Stimulated activated CD4-positive, alpha-beta T cell treated with anti-CD3 and anti-CD28 coated beads, Interleukin-2, amount 100 ng/mL, for 4 hours (primary cell): ENCODE data around the gene LMNTD2.

ENCODE experiments used
- DNase-seq: peaks from one replicate; pipeline ENCODE4 v3.0.0-alpha.2; 2020; ENCODE audit warnings: low read depth

LMNTD2 gene, protein sequence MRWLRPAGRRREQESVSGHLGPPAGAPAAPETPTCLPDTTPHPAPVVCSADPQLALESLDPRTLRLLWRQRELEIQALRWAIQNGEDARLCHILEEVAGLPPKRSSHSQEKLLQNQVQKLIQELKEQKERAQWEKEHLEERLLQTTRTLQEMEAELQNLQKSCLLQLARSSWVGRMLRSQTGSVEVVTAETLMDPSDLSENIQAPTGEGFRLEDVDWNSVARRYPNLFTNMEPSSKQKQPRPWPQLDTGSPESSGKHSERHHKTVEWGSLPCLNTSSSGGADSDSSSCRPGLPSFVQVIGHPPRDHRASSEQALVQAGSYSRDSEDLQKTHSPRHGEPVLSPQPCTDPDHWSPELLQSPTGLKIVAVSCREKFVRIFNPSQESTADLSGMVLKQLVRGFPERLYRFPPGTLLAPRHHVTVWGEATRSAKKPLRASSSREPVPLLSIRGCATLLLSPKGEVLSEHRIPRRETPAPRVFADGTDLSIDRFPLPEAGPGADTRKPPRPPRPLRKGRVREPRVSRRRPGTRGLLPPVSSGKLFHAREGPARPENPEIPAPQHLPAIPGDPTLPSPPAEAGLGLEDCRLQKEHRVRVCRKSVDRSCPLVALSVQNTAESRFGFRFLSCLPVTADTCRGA

DNA sequence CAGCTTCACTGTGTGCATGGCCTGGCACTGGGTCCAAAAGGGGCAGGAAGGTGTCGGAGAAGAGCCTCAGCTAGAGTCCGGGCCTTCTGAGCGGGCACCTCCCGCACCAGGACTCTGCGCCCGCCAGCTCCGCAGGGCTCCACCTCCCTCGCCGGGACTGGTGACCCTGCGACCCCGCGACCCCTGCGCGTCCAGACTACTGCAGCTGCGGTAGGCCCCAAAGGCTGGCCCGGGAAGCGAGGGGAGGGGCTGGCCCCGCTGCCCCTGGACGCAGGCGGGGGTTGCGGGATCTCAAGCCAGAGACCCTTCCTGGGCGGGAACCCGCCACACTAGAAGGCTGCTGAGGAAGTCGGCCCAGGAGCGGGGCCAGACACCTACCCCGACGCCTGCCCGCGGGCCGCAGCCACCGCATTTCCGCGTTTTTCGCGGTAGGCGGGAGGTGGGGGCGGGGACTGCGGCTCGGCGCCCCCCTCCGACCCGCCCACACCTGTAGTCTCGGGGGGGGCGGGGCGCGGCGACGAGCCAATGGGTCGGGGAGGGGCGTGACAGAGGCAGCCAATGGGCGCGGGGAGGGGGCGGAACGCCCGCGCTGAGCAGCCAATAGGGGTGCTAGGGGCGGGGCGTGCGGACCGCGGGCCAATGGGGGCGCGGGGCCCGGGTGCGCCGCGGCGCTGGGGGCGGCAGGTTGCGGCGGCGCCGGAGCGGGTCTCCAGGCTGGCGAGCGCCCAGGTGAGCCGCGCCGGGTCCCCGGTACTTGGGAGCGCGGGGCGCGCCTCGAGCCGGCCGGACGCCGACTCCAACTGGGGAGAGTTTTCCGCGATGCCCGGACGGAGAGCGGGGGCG, at the start of gene LMNTD2, which contains the start of gene RASSF7:
Gene LMNTD2 (minus strand): TSS at position 434 of the 843 bp plus-strand sequence. CDS start 22 bp downstream, at position 412.
Gene RASSF7 (plus strand): TSS at position 666 of the 843 bp plus-strand sequence. CDS start 799 bp downstream, outside the sequence.
- DNase-seq: peak; percentile 95

- no peak for DNase-seq
Measured at GRCh38 chr11:609341-609811, 48.8 kb upstream of the LMNTD2 start.

GRCh38 chr11:608791-609251, 48.3 kb upstream of the LMNTD2 start:
- no peak for DNase-seq

GRCh38 chr11:607971-608659, 47.6 kb upstream of the LMNTD2 start:
- DNase-seq: no peak

DNA sequence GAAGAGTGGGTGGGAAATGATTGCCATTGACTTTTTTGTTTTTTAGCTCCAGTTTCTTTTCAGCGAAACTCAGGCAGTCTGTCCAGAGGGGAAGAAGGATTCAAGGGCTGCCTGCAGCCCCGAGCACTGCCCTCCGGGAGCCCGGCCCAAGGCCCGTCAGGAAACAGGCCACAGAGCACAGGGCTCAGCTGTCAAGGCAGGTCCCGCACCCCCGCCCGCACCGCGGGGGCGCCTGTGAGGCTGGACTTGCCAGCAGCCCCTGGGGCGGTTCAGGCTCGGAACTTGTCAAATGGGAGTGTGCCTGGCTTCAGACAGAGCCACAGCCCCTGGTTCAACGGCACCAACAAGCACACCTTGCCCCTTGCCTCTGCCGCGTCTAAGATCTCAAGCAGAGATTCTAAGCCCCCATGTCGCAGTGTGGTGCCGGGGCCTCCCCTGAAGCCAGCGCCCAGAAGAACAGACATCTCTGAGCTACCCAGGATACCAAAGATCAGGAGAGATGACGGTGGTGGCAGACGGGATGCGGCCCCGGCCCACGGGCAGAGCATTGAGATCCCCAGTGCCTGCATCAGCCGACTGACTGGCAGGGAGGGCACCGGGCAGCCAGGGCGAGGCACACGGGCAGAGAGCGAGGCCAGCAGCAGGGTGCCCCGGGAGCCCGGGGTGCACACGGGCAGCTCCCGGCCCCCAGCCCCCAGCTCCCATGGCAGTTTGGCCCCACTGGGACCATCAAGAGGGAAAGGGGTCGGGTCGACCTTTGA, 46.7 kb upstream of the LMNTD2 start:
- no peak for DNase-seq

DNA sequence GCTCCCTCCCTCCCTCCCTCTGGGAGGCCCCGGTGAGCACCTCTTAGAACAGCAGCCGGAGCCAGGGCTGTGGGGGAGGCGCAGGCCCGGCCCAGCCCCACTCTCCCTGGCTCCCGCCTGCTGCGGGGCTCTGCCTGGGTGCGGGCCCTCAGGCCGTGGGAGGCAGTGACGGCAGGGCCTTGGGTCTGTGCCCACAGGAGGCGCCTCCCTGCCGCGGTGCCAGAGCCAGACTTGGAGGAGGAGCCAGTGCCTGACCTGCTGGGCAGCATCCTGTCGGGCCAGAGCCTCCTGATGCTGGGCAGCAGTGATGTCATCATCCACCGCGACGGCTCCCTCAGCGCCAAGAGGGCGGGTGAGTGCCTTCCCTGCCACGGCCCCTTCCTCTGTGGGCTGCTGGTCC, 45.7 kb upstream of the LMNTD2 start:
- no peak for DNase-seq

DNA sequence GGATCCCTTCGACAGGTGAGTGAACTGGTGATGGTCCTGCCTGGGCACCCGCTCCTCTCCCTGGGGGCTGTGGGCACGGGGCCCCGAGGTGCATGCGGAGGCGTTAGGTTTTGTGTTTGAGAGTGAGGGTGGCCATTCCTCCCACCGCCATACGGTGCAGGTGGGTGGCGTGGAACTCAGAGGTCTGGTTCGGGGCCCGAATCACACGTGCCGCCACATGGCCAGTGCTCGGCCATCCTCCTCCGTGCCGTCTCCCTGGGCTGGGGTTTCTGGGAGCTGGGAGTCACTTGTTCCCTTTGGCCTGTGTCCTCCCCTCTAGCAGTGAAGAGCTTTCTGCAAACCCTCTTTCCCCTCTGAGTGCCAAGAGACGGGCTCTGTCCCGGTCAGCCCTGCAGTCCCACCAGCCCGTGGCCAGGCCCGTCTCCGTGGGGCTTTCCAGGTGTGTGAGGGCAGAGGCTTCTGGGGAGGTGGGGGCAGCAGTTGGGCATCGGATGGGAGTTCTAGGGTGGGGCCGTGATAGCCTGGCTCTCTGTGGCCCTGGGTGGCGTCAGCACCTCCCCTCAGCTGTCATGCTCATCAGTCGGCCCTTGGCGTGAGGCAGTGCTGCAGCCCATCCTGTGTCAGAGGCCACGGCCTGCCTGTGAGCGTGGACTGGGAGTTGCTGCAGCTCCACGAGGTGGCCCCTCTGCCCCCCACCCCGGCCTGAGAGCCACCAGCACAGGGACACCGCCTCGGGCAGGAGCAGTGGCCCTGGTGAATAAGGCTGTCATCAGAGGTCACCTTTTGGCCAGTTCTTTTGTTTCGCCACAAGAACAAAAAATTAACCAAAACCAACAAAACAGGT, 45.0 kb upstream of the LMNTD2 start:
- no peak for DNase-seq

GRCh38 chr11:603154-603553, 42.6 kb upstream of the LMNTD2 start:
- DNase-seq: no peak

GRCh38 chr11:601573-602245, 41.2 kb upstream of the LMNTD2 start:
- no peak for DNase-seq

DNA sequence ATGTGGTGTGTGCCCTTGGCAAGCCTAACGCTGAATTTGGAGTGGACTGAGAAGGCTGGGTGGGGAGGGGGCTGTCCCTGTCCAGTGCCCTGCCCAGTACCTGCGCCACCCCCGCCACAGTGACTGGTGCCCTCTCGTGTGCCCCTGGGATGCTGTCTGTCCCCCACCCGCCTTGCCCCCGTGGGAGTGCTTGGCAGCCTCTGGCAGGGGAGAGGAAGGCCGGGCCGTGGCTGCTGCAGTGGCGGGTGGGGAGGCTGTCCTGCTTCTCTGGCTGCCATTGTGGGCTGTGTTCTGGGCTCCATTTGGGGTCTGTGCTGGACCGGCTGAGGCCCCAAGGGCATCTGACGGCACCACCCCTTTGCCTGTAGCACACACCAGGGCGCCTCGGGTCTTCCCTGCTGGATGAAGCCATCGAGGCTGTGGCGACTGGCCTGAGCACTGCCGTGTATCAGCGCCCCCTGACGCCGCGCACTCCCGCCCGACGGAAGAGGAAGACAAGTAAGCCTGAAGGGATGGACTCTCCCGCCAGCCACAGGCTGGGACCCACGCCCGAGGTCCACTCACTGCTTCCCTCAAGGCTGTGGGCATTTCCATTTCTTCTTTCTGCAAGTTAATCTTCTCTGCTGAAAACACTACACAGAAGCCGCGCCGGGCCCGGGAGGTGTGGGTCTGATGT, 37.6 kb upstream of the LMNTD2 start:
- no peak for DNase-seq

DNA sequence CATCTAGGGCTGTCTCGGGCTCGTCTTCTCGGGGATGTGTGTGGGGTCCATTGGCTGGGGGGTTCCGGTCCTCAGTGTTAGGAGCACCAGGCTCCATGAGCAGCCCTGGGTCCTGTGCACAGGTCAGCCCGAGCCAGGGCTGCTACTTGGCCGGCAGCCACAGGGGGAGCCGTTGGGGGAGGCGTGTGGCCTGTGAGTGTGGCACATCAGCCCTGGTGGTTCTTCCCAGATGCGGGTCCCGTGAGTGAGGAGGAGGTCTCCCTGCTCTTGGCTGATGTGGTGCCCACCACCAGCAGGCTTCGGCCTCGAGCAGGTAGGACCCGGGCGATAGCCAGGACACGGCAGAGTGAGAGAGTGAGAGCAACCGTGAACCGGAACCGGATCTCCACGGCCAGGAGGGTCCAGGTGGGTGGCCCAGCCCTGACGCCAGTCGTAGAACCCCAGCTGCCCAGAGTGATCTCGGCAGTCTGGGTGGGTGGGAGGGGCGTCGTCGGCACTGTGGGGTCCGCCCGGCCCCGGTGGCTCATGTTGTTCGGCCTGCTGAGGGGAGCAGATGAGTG, 36.7 kb upstream of the LMNTD2 start:
- DNase-seq: no peak

DNA sequence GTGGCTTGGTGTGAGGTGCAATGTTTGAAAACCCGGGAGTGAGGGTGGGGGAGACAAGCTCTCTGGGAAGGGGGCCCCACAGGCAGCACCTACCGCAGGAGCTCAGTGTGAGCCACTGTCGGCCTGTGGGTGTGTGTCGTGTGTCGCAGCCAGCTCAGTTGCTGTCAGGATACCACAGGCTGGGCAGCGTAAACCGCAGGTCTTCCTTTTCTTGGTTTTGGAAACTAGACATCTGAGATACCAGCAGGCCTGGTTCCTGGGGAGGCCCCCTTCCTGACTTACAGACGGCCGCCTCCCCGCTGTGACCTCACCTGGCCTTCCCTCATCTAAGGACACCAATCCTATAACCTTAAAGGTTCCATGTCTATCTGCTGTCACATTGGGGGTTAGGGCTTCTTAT, 35.8 kb upstream of the LMNTD2 start:
- no peak for DNase-seq

- no peak for DNase-seq
Measured at GRCh38 chr11:595400-595799, 34.9 kb upstream of the LMNTD2 start.

- DNase-seq: no peak
Measured at GRCh38 chr11:593347-593746, 32.8 kb upstream of the LMNTD2 start.

DNA sequence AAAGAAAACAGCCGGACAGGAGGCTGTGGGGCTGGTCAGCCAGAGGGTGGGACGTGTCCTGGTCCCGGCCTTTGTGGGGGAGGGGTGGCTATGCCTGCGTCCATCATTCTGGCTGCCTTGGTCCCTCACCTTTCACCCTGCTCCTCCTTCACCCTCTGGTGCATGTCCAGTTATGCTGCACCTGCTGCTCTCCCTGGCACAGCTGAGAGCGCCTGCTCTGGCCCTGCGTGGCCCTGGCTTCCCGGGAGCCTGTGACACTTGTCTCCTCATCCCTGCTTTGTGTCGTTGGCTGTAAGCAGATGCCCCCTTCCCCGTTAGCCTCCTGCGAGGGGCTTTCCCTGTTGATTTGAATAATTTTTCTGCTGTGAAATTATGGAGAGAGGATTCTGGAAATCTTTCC, 32.4 kb upstream of the LMNTD2 start:
- DNase-seq: no peak

DNA sequence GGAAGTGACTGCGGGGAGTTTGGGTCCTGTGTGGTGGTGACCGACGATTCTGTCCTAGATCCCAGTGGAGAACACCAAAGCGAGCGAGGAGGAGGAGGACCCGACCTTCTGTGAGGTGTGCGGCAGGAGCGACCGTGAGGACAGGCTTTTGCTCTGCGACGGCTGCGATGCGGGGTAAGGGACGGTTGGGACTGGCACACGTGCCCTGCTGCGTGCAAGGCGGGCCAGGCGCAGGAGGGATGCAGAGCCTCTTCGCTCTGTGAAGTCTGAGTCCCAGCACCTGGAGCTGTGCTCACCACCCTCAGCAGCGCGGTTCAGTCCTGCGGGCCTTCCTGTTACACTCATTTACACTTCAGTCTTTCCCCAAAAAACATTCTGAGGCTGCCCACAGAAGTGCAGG, 32.0 kb upstream of the LMNTD2 start:
- DNase-seq: no peak

- DNase-seq: no peak
Measured at GRCh38 chr11:590997-591396, 30.5 kb upstream of the LMNTD2 start.

- DNase-seq: no peak
Measured at GRCh38 chr11:589798-590197, 29.3 kb upstream of the LMNTD2 start.

DNA sequence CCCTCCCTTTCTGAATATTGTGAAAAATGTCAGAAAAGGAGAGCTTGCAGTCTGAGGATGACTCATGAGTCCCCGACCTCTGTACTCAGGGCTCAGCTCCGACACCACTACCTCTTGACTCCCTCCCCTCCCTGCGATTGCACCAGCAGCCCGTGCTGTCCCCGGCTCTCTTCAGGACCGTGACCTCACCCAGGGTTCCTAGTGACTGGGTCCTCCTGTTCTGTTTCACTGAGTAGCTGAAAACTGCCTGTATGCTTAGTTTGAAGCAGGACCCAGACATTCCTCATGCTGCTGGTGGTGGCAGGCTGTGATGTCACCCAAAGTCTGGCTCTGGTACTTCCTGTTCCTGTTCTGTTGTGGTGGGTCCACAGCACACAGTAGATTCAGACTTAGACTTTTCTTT, 27.4 kb upstream of the LMNTD2 start:
- DNase-seq: peak; percentile 59
